ENCODE measurements around the gene INPP4B. TPM values are rescaled to one million over a fixed set of nuclear protein-coding genes. Genes with fewer than 3 reads are reported as not detected.

Gene INPP4B
- total and polyA plus RNA-seq, 2 donors (not counting 1 experiment from before 2014, with no cell fraction given) = 0.03 TPM; not detected in 1

- Mint-ChIP-seq H3K27ac (no peak overlapping the region), H3K4me3 (no peak overlapping the region), H3K27me3 (no peaks in the 10 kb centered on the region), H3K4me1 (no peaks in the 10 kb centered on the region), H3K9me3 (ENCODE audit: insufficient read depth) (no peaks in the 10 kb centered on the region)
- Histone ChIP-seq H3K36me3 (replicated peaks in 1 of 2; ENCODE audit: control extremely low read depth in 1 of 2, control insufficient read depth in 1 of 2, extremely low read depth in 1 of 2, insufficient read depth in 2 of 2, low read length in 1 of 2) (no peaks in the 10 kb centered on the region), H3K4me2 (replicated peaks; ENCODE audit: low read depth, low read length, poor library complexity, severe bottlenecking) (no peak overlapping the region), H3K9me3 (ENCODE audit: control extremely low read depth in 1 of 3, control insufficient read depth in 2 of 3, insufficient read depth in 1 of 3, low read length in 2 of 3) (no peaks in the 10 kb centered on the region), H3K4me1 (ENCODE audit: control insufficient read depth in 2 of 2, insufficient read depth in 2 of 2, low read length in 2 of 2) (no peaks in the 10 kb centered on the region), H3K79me2 (ENCODE audit: control insufficient read depth, insufficient read depth, low read length) (no peaks in the 10 kb centered on the region), H3K27me3 (replicated peaks in 1 of 4; ENCODE audit: control extremely low read depth in 1 of 4, control insufficient read depth in 3 of 4, insufficient read depth in 4 of 4, low read length in 3 of 4) (no peaks in the 10 kb centered on the region), H2AFZ (ENCODE audit: insufficient read depth, low read depth, low read length, poor library complexity, severe bottlenecking) (no peak overlapping the region), H4K20me1 (ENCODE audit: control insufficient read depth, insufficient read depth, low read length, poor library complexity, severe bottlenecking) (no peaks in the 10 kb centered on the region), H3K27ac (ENCODE audit: low read length in 2 of 2) (no peak overlapping the region), H3K4me3 (ENCODE audit: control extremely low read depth in 1 of 5, extremely low read depth in 1 of 5, insufficient read depth in 1 of 5, low read depth in 2 of 5, low read length in 4 of 5) (no peak overlapping the region), H3K9ac (ENCODE audit: low read length) (no peak overlapping the region)
- intact Hi-C loops (cut with micrococcal nuclease) = no loop called here
- DNase-seq (no peak), ATAC-seq (ENCODE audit: low read depth) (no peak)
- no CpG with 5 or more reads among the region's 2 CpGs for WGBS (ENCODE audit: insufficient coverage)
- ChIA-PET POLR2A (no interaction called here), CTCF (no interaction called here)
- no peak for TF ChIP-seq EZH2 (IDR thresholded peaks at IDR 0.05; ENCODE audit: borderline replicate concordance, insufficient read depth, low read depth, low read length, poor library complexity, severe bottlenecking)
- no peak for TF ChIP-seq CTCF (IDR thresholded peaks at IDR 0.05)
These were observed 580.2 kb downstream of the INPP4B start for GRCh38 chr4:142265946-142266345.

DNA sequence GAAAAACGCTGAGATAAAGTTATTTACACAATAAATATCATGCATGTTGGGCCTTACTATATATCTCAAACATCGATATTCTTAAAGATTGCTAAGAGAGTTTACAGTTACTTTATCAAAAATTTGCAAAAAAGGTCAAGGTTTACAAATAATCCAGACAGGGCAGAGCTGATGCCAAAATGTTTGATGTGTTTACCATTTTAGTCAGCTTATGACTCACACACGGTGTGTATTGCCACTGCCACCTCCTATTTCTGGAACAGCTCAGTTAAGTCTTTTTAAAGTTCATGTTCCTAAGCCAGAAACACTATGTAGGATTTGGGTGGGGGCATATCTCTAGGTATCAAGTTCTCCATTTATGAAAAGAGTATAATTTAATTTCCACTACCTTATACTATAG lies 580.6 kb downstream of the INPP4B start:
- Histone ChIP-seq H3K9ac (ENCODE audit: low read length) (no peak overlapping the region), H3K27me3 (replicated peaks in 1 of 4; ENCODE audit: control extremely low read depth in 1 of 4, control insufficient read depth in 3 of 4, insufficient read depth in 4 of 4, low read length in 3 of 4) (no peaks in the 10 kb centered on the region), H4K20me1 (ENCODE audit: control insufficient read depth, insufficient read depth, low read length, poor library complexity, severe bottlenecking) (no peaks in the 10 kb centered on the region), H3K4me3 (ENCODE audit: control extremely low read depth in 1 of 5, extremely low read depth in 1 of 5, insufficient read depth in 1 of 5, low read depth in 2 of 5, low read length in 4 of 5) (no peak overlapping the region), H3K36me3 (replicated peaks in 1 of 2; ENCODE audit: control extremely low read depth in 1 of 2, control insufficient read depth in 1 of 2, extremely low read depth in 1 of 2, insufficient read depth in 2 of 2, low read length in 1 of 2) (no peaks in the 10 kb centered on the region), H3K4me1 (ENCODE audit: control insufficient read depth in 2 of 2, insufficient read depth in 2 of 2, low read length in 2 of 2) (no peaks in the 10 kb centered on the region), H2AFZ (ENCODE audit: insufficient read depth, low read depth, low read length, poor library complexity, severe bottlenecking) (no peak overlapping the region), H3K79me2 (ENCODE audit: control insufficient read depth, insufficient read depth, low read length) (no peaks in the 10 kb centered on the region), H3K9me3 (ENCODE audit: control extremely low read depth in 1 of 3, control insufficient read depth in 2 of 3, insufficient read depth in 1 of 3, low read length in 2 of 3) (no peaks in the 10 kb centered on the region), H3K27ac (ENCODE audit: low read length in 2 of 2) (no peak overlapping the region), H3K4me2 (replicated peaks; ENCODE audit: low read depth, low read length, poor library complexity, severe bottlenecking) (no peak overlapping the region)
- CTCF ChIA-PET = no interaction called here
- Mint-ChIP-seq H3K4me3 (no peak overlapping the region), H3K27me3 (no peaks in the 10 kb centered on the region), H3K27ac (no peak overlapping the region), H3K4me1 (no peaks in the 10 kb centered on the region), H3K9me3 (ENCODE audit: insufficient read depth) (no peaks in the 10 kb centered on the region)
- no peak for DNase-seq
- no peak for ATAC-seq (ENCODE audit: low read depth)
- WGBS (ENCODE audit: insufficient coverage) = no CpG with 5 or more reads among the region's 3 CpGs
- TF ChIP-seq EZH2 (IDR thresholded peaks at IDR 0.05; ENCODE audit: borderline replicate concordance, insufficient read depth, low read depth, low read length, poor library complexity, severe bottlenecking) (no peak), CTCF (IDR thresholded peaks at IDR 0.05) (no peak)
- POLR2A ChIA-PET = no interaction called here
- intact Hi-C loops (cut with micrococcal nuclease) = no loop called here

Measured in B cell (primary cell).